Bone marrow (tissue), 2 donors: Measurements from ENCODE around the gene WDR33.
"Not testable (repeated sequence)": the region's sequence is repeated elsewhere in the genome, so short reads cannot be mapped to it uniquely, and the experiment has no call there.

Experiments
- DNase-seq, 2 donors: peaks; one replicate each; lab custom pipeline; 2025; lab: John Stamatoyannopoulos, UW

Gene WDR33

GRCh38 chr2:127810619-127811396, at the start of gene WDR33:
Gene WDR33 (minus strand): TSS chr2:127811171. CDS start chr2:127770981, 40,190 bp downstream.
- peak; percentile 81 to 88 for DNase-seq

GRCh38 chr2:127860130-127860529, 49.2 kb upstream of the WDR33 start:
- DNase-seq = no peak

GRCh38 chr2:127859712-127860085, 48.7 kb upstream of the WDR33 start:
- no peak for DNase-seq

GRCh38 chr2:127857265-127857808, 46.4 kb upstream of the WDR33 start:
- peak in 1 of 2 donors; percentile 31 for DNase-seq

GRCh38 chr2:127853671-127854070, 42.7 kb upstream of the WDR33 start:
- DNase-seq = no peak

GRCh38 chr2:127852388-127852787, 41.4 kb upstream of the WDR33 start:
- no peak for DNase-seq

- DNase-seq = no peak
These were observed 37.0 kb upstream of the WDR33 start for GRCh38 chr2:127847931-127848330.

- DNase-seq = no peak
These were observed 34.0 kb upstream of the WDR33 start for GRCh38 chr2:127844973-127845372.

- DNase-seq = no peak
These were observed 32.7 kb upstream of the WDR33 start for GRCh38 chr2:127843677-127844076.

- DNase-seq = no peak
These were observed 30.7 kb upstream of the WDR33 start for GRCh38 chr2:127841466-127842178.

- DNase-seq = no peak
These were observed 29.9 kb upstream of the WDR33 start for GRCh38 chr2:127840893-127841292.

GRCh38 chr2:127834951-127835350, 24.0 kb upstream of the WDR33 start:
- no peak for DNase-seq

GRCh38 chr2:127829845-127830246, 18.9 kb upstream of the WDR33 start:
- DNase-seq = peak in 1 of 2 donors; percentile 15

GRCh38 chr2:127826708-127827107, 15.7 kb upstream of the WDR33 start:
- DNase-seq = not testable (repeated sequence)

GRCh38 chr2:127826047-127826446, 15.1 kb upstream of the WDR33 start:
- DNase-seq = no peak

- no peak for DNase-seq
These were observed 9.2 kb upstream of the WDR33 start for GRCh38 chr2:127820080-127820668.

- DNase-seq = no peak
These were observed 7.9 kb upstream of the WDR33 start for GRCh38 chr2:127818794-127819425.

- DNase-seq = no peak
These were observed 7.3 kb upstream of the WDR33 start for GRCh38 chr2:127818241-127818640.

- DNase-seq = no peak
These were observed 3.7 kb upstream of the WDR33 start for GRCh38 chr2:127814677-127815076.

GRCh38 chr2:127812441-127812840, 1.5 kb upstream of the WDR33 start:
- DNase-seq = not testable (repeated sequence)

GRCh38 chr2:127811397-127812321, 688 bp upstream of the WDR33 start:
- DNase-seq = no peak
